Tongue (tissue), 2 donors: ENCODE data around the gene C1QTNF12. TPM values are rescaled to one million over a fixed set of nuclear protein-coding genes. Genes with fewer than 3 reads are reported as not detected.
"Not testable (repeated sequence)": the region's sequence is repeated elsewhere in the genome, so short reads cannot be mapped to it uniquely, and the experiment has no call there.

Experiments
- DNase-seq: peaks from one replicate; pipeline ENCODE4 v3.0.0-alpha.2; 2015
- total RNA-seq: library from RNA; depleted of rRNA; stranded (reverse); fragments of >200 nt; gene quantifications from one replicate; pipeline ENCODE4 v1.2.3, GENCODE V29; 2014

The C1QTNF12 gene
- total RNA-seq, 1 donor from 2014 or later, result 6.3 TPM

- no peak for DNase-seq
These were observed 13.0 kb upstream of the C1QTNF12 start for GRCh38 chr1:1259540-1259939.

- no peak for DNase-seq
These were observed 12.6 kb upstream of the C1QTNF12 start for GRCh38 chr1:1259119-1259488.

GRCh38 chr1:1256956-1257871 is 10.7 kb upstream of the C1QTNF12 start:
- no peak for DNase-seq

GRCh38 chr1:1255611-1256010 is 9.1 kb upstream of the C1QTNF12 start:
- DNase-seq, result no peak

GRCh38 chr1:1255078-1255477 is 8.6 kb upstream of the C1QTNF12 start:
- no peak for DNase-seq

GRCh38 chr1:1254667-1254998 is 8.1 kb upstream of the C1QTNF12 start:
- no peak for DNase-seq

GRCh38 chr1:1253972-1254666 is 7.6 kb upstream of the C1QTNF12 start:
- DNase-seq, result no peak

GRCh38 chr1:1253314-1253713 is 6.8 kb upstream of the C1QTNF12 start:
- DNase-seq, result no peak

GRCh38 chr1:1250786-1251284 is 4.3 kb upstream of the C1QTNF12 start:
- no peak for DNase-seq

GRCh38 chr1:1248009-1248913 is 1.7 kb upstream of the C1QTNF12 start:
- not testable (repeated sequence) for DNase-seq

GRCh38 chr1:1247341-1247913 is 905 bp upstream of the C1QTNF12 start:
- DNase-seq, result no peak

GRCh38 chr1:1245817-1246576 is 525 bp downstream of the C1QTNF12 start:
- no peak for DNase-seq

GRCh38 chr1:1245178-1245816 is 1.2 kb downstream of the C1QTNF12 start:
- no peak for DNase-seq

GRCh38 chr1:1244192-1244811 is 2.2 kb downstream of the C1QTNF12 start:
- DNase-seq, result no peak

GRCh38 chr1:1243807-1244191 is 2.7 kb downstream of the C1QTNF12 start:
- no peak for DNase-seq

- DNase-seq, result no peak
These were observed 3.3 kb downstream of the C1QTNF12 start for GRCh38 chr1:1243266-1243660.

GRCh38 chr1:1242461-1243265 is 3.9 kb downstream of the C1QTNF12 start:
- DNase-seq, result no peak

GRCh38 chr1:1241588-1242219 is 4.8 kb downstream of the C1QTNF12 start:
- DNase-seq, result no peak
